ENCODE data around the gene TGFBR3. TPM values are rescaled to one million over a fixed set of nuclear protein-coding genes. Genes with fewer than 3 reads are reported as not detected.

Gene TGFBR3
- total RNA-seq, 1 donor from 2014 or later, result 29.9 TPM

DNA sequence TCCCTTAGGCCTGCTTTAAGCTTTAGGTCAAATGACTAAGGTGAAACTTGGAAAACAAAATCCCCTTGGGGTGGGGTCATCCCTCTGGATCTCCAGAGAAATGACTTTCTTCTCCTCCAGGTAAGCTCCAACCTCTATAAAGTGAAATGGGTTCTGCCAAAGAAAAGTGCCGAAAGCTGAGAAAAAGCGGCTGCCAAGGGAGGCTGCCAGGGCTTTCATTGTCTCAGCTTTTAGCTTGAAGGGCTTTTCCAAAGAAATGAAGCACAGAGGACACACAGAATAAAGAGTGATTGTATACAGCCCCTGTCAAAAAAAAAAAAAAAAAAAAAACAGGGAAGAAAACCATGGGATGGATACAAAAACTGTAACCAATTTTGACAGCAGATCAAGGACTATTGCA, 126.9 kb downstream of the TGFBR3 start:
- no peak for DNase-seq (ENCODE audit: low spot score)
- peaks cover 36% of the 10 kb centered on the region for H3K36me3 Mint-ChIP-seq (ENCODE audit: low read depth)
- no peak overlapping the region for H3K27ac Mint-ChIP-seq
- H3K27me3 Mint-ChIP-seq (ENCODE audit: low read depth), result no peaks in the 10 kb centered on the region
- H3K9me3 Mint-ChIP-seq, result no peaks in the 10 kb centered on the region
- no peak overlapping the region for H3K4me3 Mint-ChIP-seq (ENCODE audit: low read depth)
- intact Hi-C loops (cut with micrococcal nuclease), result loop anchor here (10.0 kb wide), 1 partner anchor 826 kb away; no protein-coding TSS in a partner anchor
- H3K4me1 Mint-ChIP-seq (ENCODE audit: low read depth), result peaks cover 40% of the 10 kb centered on the region

GRCh38 chr1:91757763-91758460, 128.0 kb downstream of the TGFBR3 start:
- H3K4me3 Mint-ChIP-seq (ENCODE audit: low read depth), result no peak overlapping the region
- no peak for DNase-seq (ENCODE audit: low spot score)
- no peak overlapping the region for H3K27ac Mint-ChIP-seq
- H3K27me3 Mint-ChIP-seq (ENCODE audit: low read depth), result no peaks in the 10 kb centered on the region
- H3K36me3 Mint-ChIP-seq (ENCODE audit: low read depth), result peaks cover 39% of the 10 kb centered on the region
- peaks cover 40% of the 10 kb centered on the region for H3K4me1 Mint-ChIP-seq (ENCODE audit: low read depth)
- H3K9me3 Mint-ChIP-seq, result no peaks in the 10 kb centered on the region
- intact Hi-C loops (cut with micrococcal nuclease), result loop anchor here (10.0 kb wide), 1 partner anchor 827 kb away; no protein-coding TSS in a partner anchor

GRCh38 chr1:91755702-91756287, 130.2 kb downstream of the TGFBR3 start:
- H3K9me3 Mint-ChIP-seq, result no peaks in the 10 kb centered on the region
- H3K4me1 Mint-ChIP-seq (ENCODE audit: low read depth), result peaks cover 42% of the 10 kb centered on the region
- no peak overlapping the region for H3K27ac Mint-ChIP-seq
- H3K27me3 Mint-ChIP-seq (ENCODE audit: low read depth), result no peaks in the 10 kb centered on the region
- peaks cover 30% of the 10 kb centered on the region for H3K36me3 Mint-ChIP-seq (ENCODE audit: low read depth)
- DNase-seq (ENCODE audit: low spot score), result no peak
- intact Hi-C loops (cut with micrococcal nuclease), result loop anchor here (10.0 kb wide), 1 partner anchor 829 kb away; no protein-coding TSS in a partner anchor
- H3K4me3 Mint-ChIP-seq (ENCODE audit: low read depth), result no peak overlapping the region

DNA sequence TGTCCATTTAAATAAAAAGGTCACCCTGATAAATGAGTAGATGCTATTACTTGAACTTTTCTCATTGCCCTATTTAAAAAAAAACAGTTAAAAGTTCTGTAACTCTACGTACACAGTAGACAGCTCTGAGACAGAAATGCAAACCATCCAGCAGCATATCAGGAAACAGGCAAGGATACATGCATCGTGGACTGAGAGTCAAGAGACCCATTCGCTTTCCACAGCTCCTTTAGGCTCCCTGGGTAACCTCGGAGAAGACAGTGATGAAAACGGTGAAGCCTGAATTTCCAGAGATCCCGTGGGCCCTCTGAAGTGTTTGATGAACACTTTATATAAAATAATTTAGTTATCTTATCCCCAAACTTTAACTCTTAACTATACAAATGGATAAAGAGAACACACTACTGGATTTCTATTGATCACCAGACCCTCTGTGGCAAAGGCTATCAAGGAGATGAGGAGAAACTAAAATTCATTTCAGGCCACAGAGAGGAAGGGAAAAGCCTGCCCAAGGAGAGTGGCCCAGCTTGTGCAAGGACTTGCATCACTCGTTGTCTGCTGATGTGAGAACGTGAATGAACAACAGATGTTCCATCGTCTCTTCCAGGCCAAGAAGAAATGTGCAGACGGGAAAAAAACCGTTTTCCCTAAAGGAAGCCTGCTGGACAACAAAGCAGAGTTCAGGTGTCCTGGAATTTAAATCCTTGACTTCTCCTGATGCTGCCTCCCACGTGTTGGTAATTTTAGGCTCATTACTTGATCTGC, 131.0 kb downstream of the TGFBR3 start:
- peak overlapping the region; percentile 88 for H3K27ac Mint-ChIP-seq
- H3K4me3 Mint-ChIP-seq (ENCODE audit: low read depth), result no peak overlapping the region

DNA sequence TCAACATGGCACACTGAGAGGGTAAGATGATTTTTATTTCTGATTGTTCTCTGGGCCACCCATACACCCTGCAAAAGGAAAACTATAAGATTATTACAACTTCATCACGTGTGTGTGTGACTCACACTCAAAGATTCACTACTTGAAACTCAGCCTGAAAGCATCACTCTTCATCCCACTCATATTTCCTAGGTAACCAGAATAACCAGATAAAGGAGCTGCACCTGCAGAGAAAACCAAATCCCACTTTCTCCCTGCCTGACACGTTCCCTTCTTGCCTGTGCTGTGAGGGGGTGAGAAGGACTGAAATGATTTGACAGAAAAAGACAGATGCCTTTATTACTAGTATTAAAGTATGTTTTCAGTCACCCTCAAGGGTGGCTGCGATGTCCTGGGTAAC, 131.6 kb downstream of the TGFBR3 start:
- peak overlapping the region; percentile 28 for H3K4me3 Mint-ChIP-seq (ENCODE audit: low read depth)
- peaks cover 41% of the 10 kb centered on the region for H3K36me3 Mint-ChIP-seq (ENCODE audit: low read depth)
- peak overlapping the region; percentile 88 for H3K27ac Mint-ChIP-seq
- H3K4me1 Mint-ChIP-seq (ENCODE audit: low read depth), result peaks cover 55% of the 10 kb centered on the region
- H3K27me3 Mint-ChIP-seq (ENCODE audit: low read depth), result no peaks in the 10 kb centered on the region
- intact Hi-C loops (cut with micrococcal nuclease), result loop anchor here (1.0 to 10.0 kb wide), 12 partner anchors 9 to 830 kb away; no protein-coding TSS in a partner anchor
- DNase-seq (ENCODE audit: low spot score), result peak; percentile 13
- no peaks in the 10 kb centered on the region for H3K9me3 Mint-ChIP-seq

More for the DNA sequence above, 131.0 kb downstream of the TGFBR3 start:
- H3K27me3 Mint-ChIP-seq (ENCODE audit: low read depth), result no peaks in the 10 kb centered on the region
- intact Hi-C loops (cut with micrococcal nuclease), result loop anchor here (1.0 to 10.0 kb wide), 12 partner anchors 8 to 830 kb away; no protein-coding TSS in a partner anchor
- DNase-seq (ENCODE audit: low spot score), result no peak
- no peaks in the 10 kb centered on the region for H3K9me3 Mint-ChIP-seq
- H3K36me3 Mint-ChIP-seq (ENCODE audit: low read depth), result peaks cover 35% of the 10 kb centered on the region
- H3K4me1 Mint-ChIP-seq (ENCODE audit: low read depth), result peaks cover 49% of the 10 kb centered on the region

- H3K27me3 Mint-ChIP-seq (ENCODE audit: low read depth), result no peaks in the 10 kb centered on the region
- H3K4me1 Mint-ChIP-seq (ENCODE audit: low read depth), result peaks cover 60% of the 10 kb centered on the region
- peak overlapping the region; percentile 88 for H3K27ac Mint-ChIP-seq
- H3K4me3 Mint-ChIP-seq (ENCODE audit: low read depth), result peak overlapping the region; percentile 28
- intact Hi-C loops (cut with micrococcal nuclease), result loop anchor here (1.0 to 10.0 kb wide), 12 partner anchors 9 to 831 kb away; no protein-coding TSS in a partner anchor
- peaks cover 41% of the 10 kb centered on the region for H3K36me3 Mint-ChIP-seq (ENCODE audit: low read depth)
- no peak for DNase-seq (ENCODE audit: low spot score)
- no peaks in the 10 kb centered on the region for H3K9me3 Mint-ChIP-seq
These were observed 132.1 kb downstream of the TGFBR3 start for GRCh38 chr1:91753878-91754277.

- H3K36me3 Mint-ChIP-seq (ENCODE audit: low read depth), result peaks cover 39% of the 10 kb centered on the region
- H3K4me3 Mint-ChIP-seq (ENCODE audit: low read depth), result peak overlapping the region; percentile 51
- peaks cover 7% of the 10 kb centered on the region for H3K9me3 Mint-ChIP-seq
- intact Hi-C loops (cut with micrococcal nuclease), result loop anchor here (5.0 to 10.0 kb wide), 2 partner anchors 160 to 832 kb away; no protein-coding TSS in a partner anchor
- H3K27ac Mint-ChIP-seq, result peak overlapping the region; percentile 83
- H3K27me3 Mint-ChIP-seq (ENCODE audit: low read depth), result no peaks in the 10 kb centered on the region
- DNase-seq (ENCODE audit: low spot score), result no peak
- H3K4me1 Mint-ChIP-seq (ENCODE audit: low read depth), result peaks cover 69% of the 10 kb centered on the region
These were observed 133.6 kb downstream of the TGFBR3 start for GRCh38 chr1:91752324-91752723.

DNA sequence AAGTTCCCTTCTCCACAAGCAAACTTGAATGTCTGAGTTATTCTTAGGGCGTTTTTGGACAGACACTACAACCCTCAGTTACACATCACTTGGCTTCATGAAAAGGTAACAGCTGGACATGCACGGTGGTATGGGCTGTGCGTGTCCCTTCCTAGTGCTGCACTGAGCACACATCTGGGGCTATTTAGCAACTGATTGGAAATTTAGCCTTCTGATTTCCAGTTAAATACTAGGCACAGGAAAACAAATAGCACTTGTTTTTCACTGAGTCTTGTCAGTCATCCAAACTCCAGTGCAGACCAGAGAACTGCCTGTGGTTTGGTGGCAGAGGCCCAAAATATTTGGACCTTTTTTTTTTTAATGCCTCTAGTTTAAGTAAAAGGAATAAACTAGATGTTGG, 134.7 kb downstream of the TGFBR3 start:
- Mint-ChIP-seq H3K9me3 (peaks cover 17% of the 10 kb centered on the region), H3K36me3 (ENCODE audit: low read depth) (peaks cover 46% of the 10 kb centered on the region), H3K27me3 (ENCODE audit: low read depth) (no peaks in the 10 kb centered on the region), H3K27ac (no peak overlapping the region), H3K4me3 (ENCODE audit: low read depth) (no peak overlapping the region), H3K4me1 (ENCODE audit: low read depth) (peaks cover 71% of the 10 kb centered on the region)
- intact Hi-C loops (cut with micrococcal nuclease), result loop anchor here (5.0 to 10.0 kb wide), 2 partner anchors 159 to 834 kb away; no protein-coding TSS in a partner anchor
- DNase-seq (ENCODE audit: low spot score), result no peak

- Mint-ChIP-seq H3K4me3 (ENCODE audit: low read depth) (no peak overlapping the region), H3K9me3 (peaks cover 22% of the 10 kb centered on the region), H3K4me1 (ENCODE audit: low read depth) (peaks cover 72% of the 10 kb centered on the region), H3K36me3 (ENCODE audit: low read depth) (peaks cover 46% of the 10 kb centered on the region), H3K27ac (no peak overlapping the region), H3K27me3 (ENCODE audit: low read depth) (no peaks in the 10 kb centered on the region)
- DNase-seq (ENCODE audit: low spot score), result no peak
- intact Hi-C loops (cut with micrococcal nuclease), result loop anchor here (5.0 to 10.0 kb wide), 2 partner anchors 158 to 834 kb away; no protein-coding TSS in a partner anchor
These were observed 135.5 kb downstream of the TGFBR3 start for GRCh38 chr1:91750398-91750996.

- intact Hi-C loops (cut with micrococcal nuclease), result loop anchor here (5.0 to 10.0 kb wide), 2 partner anchors 158 to 835 kb away; no protein-coding TSS in a partner anchor
- no peak overlapping the region for H3K4me3 Mint-ChIP-seq (ENCODE audit: low read depth)
- no peaks in the 10 kb centered on the region for H3K27me3 Mint-ChIP-seq (ENCODE audit: low read depth)
- peaks cover 68% of the 10 kb centered on the region for H3K4me1 Mint-ChIP-seq (ENCODE audit: low read depth)
- peaks cover 25% of the 10 kb centered on the region for H3K9me3 Mint-ChIP-seq
- peak overlapping the region; percentile 25 for H3K27ac Mint-ChIP-seq
- DNase-seq (ENCODE audit: low spot score), result no peak
- peaks cover 49% of the 10 kb centered on the region for H3K36me3 Mint-ChIP-seq (ENCODE audit: low read depth)
These were observed 136.1 kb downstream of the TGFBR3 start for GRCh38 chr1:91749788-91750231.

- H3K27ac Mint-ChIP-seq, result no peak overlapping the region
- H3K36me3 Mint-ChIP-seq (ENCODE audit: low read depth), result peaks cover 59% of the 10 kb centered on the region
- H3K4me3 Mint-ChIP-seq (ENCODE audit: low read depth), result no peak overlapping the region
- H3K9me3 Mint-ChIP-seq, result peaks cover 25% of the 10 kb centered on the region
- H3K4me1 Mint-ChIP-seq (ENCODE audit: low read depth), result peaks cover 52% of the 10 kb centered on the region
- no peak for DNase-seq (ENCODE audit: low spot score)
- no peaks in the 10 kb centered on the region for H3K27me3 Mint-ChIP-seq (ENCODE audit: low read depth)
- intact Hi-C loops (cut with micrococcal nuclease), result no loop called here
These were observed 138.3 kb downstream of the TGFBR3 start for GRCh38 chr1:91747666-91748065.

DNA sequence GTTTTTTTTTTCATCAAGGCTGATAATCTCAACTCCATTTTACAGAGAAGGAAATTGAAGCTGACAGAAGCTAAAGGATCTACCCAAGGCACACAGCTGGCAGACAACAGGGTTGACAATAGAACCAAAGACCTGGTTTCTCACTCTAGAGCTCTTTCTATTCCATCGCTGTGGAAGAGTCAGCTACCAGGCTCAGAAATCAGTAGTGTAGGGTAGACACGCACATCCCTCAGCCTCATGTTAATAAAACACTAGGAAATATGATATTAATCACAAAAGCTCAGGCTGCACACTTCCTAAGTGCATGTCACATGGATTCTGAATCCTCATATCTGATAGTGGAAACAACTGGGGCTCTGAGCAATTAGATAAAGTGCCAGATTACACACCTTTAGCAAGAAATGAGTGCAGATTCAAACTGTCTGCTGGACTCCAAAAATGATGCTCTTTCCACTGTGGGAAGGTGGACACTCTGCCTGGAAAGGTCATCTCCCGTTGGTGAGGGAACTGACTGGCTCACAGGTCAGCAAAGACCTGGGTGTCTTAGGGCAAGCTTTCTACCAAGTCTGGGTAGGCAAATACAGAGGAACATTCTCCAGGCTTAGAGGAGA, 139.1 kb downstream of the TGFBR3 start:
- DNase-seq (ENCODE audit: low spot score), result no peak
- no peaks in the 10 kb centered on the region for H3K27me3 Mint-ChIP-seq (ENCODE audit: low read depth)
- H3K4me1 Mint-ChIP-seq (ENCODE audit: low read depth), result peaks cover 47% of the 10 kb centered on the region
- peaks cover 67% of the 10 kb centered on the region for H3K36me3 Mint-ChIP-seq (ENCODE audit: low read depth)
- peaks cover 28% of the 10 kb centered on the region for H3K9me3 Mint-ChIP-seq
- no peak overlapping the region for H3K4me3 Mint-ChIP-seq (ENCODE audit: low read depth)
- intact Hi-C loops (cut with micrococcal nuclease), result no loop called here
- H3K27ac Mint-ChIP-seq, result no peak overlapping the region

Measured in activated T-helper 2 cell treated with anti-CD3 and anti-CD28 coated beads, Interferon-gamma antibody, Interleukin-2, Interleukin-4, amounts not matched to agents 10 μg/mL and 5 μg/mL and 100 μg/mL, durations not matched to agents 14 hours and 24 hours and 36 hours (primary cell).